ENCODE data around the gene COQ5. TPM values are rescaled to one million over a fixed set of nuclear protein-coding genes. Genes with fewer than 3 reads are reported as not detected.
A peak's percentile ranks its signal among the peaks of the same experiment; 100 is the strongest.

COQ5 gene
- total and polyA plus RNA-seq, 4 experiments from 2014 or later: 19.7 to 55.1 (median 28.4) TPM

DNA sequence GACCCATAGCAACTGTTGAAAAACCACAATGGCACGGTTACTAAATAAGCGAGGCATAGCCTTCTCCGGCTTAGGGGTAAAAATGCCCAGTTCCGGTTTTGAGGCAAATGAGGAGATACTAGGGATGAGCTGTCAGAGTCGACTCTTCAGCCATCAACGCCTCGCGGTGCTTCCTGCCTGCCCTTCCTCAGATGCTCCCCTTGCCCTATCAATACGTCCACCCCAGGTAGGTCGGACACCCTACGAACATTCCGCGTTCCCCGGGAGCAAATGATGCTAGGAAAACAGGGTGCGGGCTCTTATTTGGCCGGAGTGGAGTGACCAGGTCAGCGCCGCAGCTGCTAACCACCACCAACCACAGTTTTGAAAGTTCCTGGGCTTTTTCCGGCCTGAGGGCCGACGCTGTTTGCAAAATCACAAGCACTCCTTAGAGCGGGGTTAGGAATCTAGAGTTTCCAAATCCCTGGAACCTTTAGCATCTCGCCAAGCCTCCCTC, 60.6 kb downstream of the COQ5 start:
- peaks cover 10 to 62% (median 36%) of the 10 kb centered on the region in 4 donors for H3K4me1 Mint-ChIP-seq
- intact Hi-C loops (cut with micrococcal nuclease): loop anchor here (2.0 kb wide), 3 partner anchors 22 to 218 kb away; partner anchors contain the start of genes GATC, MLEC, RNF10 and TRIAP1
- H3K27me3 ChIP-seq (ENCODE audit: insufficient read depth, low read length): no peaks in the 10 kb centered on the region
- no peaks in the 10 kb centered on the region for H3K9me3 ChIP-seq (ENCODE audit: control insufficient read depth in 1 of 2, low read length in 2 of 2)
- peaks cover 24% of the 10 kb centered on the region for H3K36me3 ChIP-seq (ENCODE audit: insufficient read depth, low read length)
- H3K4me3 ChIP-seq (ENCODE audit: low read length in 2 of 2): peak overlapping the region; percentile 75 to 84
- peaks cover 25 to 45% of the 10 kb centered on the region in 2 donors for H3K36me3 Mint-ChIP-seq
- peaks cover 40% of the 10 kb centered on the region for H3K4me1 ChIP-seq (ENCODE audit: insufficient read depth, low read length)
- H3K27ac ChIP-seq (ENCODE audit: low read depth, low read length): peak overlapping the region; percentile 79
- peak overlapping the region; percentile 87 to 94 (median 89) for H3K4me3 Mint-ChIP-seq
- ChIA-PET CTCF (ENCODE audit: partially characterized antibody) (interaction anchor here (0.6 to 15.8 kb wide), 13 partner anchors 11 to 460 kb away, joined by 3 to 187 read pairs (median 5); partner anchors contain the start of genes COX6A1, DYNLL1, GATC and SIRT4), POLR2A (ENCODE audit: partially characterized antibody) (interaction anchor here (0.6 to 4.1 kb wide), 16 partner anchors 9 to 1203 kb away, joined by 3 to 42 read pairs (median 10); partner anchors contain the start of genes COQ5, COX6A1, DYNLL1 and POP5)
- peak overlapping the region; percentile 89 to 95 (median 92) for H3K27ac Mint-ChIP-seq
- H3K27me3 Mint-ChIP-seq: no peaks in the 10 kb centered on the region
- DNase-seq: peak in 2 of 5 donors; percentile 19 to 46
- H3K9me3 Mint-ChIP-seq: no peaks in the 10 kb centered on the region

DNA sequence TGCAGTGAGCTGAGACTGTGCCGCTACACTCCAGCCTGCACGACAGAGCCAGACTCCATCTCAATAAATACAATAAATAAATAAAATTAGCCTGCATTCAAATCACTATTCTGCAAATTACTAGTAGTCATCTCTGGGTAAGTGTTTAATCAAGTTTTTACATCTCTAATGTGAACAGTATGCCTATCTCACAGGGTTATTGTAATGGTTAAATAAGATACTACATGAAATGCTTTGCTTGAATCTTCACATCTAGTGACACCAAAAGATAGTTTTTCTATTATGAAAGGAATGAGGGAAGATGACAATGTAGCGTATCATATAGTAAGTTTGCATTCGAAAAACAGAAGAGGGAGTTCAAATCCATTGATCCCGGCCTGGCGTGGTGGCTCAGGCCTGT, 61.5 kb downstream of the COQ5 start:
- H3K4me3 Mint-ChIP-seq: peak overlapping the region; percentile 30 to 93 (median 88)
- CTCF ChIA-PET (ENCODE audit: partially characterized antibody): interaction anchor here (1.6 to 15.8 kb wide), 8 partner anchors 16 to 112 kb away, joined by 4 to 187 read pairs (median 9); partner anchors contain the start of genes COX6A1, DYNLL1, GATC and TRIAP1
- intact Hi-C loops (cut with micrococcal nuclease): no loop called here

DNA sequence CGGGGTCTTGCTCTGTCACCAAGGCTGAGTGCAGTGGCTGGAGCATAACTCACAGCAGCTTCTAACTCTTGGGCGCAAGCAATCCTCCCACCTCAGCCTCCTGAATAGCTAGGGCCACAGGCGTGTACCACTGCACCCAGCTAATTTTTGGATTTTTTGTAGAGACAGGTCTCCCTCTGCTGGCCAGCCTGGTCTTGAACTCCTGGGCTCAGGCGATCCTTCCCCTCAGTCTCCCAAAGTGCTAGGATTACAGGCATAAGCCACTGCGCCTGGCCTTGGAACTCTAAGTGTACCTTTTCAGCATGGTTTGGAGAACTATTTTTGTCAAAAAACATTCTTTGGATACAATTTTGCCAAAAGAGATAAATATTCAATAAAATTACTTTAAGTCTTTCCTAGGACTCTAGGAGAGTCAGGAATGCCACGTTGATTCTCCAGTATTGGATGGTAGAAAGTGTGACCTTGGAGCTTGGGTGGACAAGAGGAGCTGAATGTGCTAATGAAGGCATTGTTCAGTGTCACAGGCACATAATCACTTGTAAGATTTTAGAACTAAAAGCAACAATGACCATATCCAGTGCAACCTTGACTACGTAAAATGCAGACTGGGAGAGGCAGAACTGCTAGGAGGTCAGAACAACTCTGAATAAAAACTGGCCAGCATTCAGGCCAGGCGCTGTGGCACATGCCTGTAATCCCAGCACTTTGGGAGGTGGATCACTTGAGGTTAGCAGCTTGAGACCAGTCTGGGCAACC, 62.2 kb downstream of the COQ5 start:
- intact Hi-C loops (cut with micrococcal nuclease): loop anchor here (1.0 kb wide), 2 partner anchors 27 to 110 kb away; no protein-coding TSS in a partner anchor
- peak overlapping the region in 7 of 8 donors; percentile 17 to 64 (median 29) for H3K4me3 Mint-ChIP-seq
- H3K27me3 ChIP-seq (ENCODE audit: insufficient read depth, low read length): no peaks in the 10 kb centered on the region
- H3K9me3 ChIP-seq (ENCODE audit: control insufficient read depth in 1 of 2, low read length in 2 of 2): no peaks in the 10 kb centered on the region
- peaks cover 10 to 52% (median 35%) of the 10 kb centered on the region in 4 donors for H3K4me1 Mint-ChIP-seq
- H3K36me3 ChIP-seq (ENCODE audit: insufficient read depth, low read length): peaks cover 39% of the 10 kb centered on the region
- peaks cover 40% of the 10 kb centered on the region for H3K4me1 ChIP-seq (ENCODE audit: insufficient read depth, low read length)
- ChIA-PET CTCF (ENCODE audit: partially characterized antibody) (interaction anchor here (0.7 to 15.8 kb wide), 10 partner anchors 15 to 861 kb away, joined by 3 to 187 read pairs (median 4); partner anchors contain the start of genes COX6A1, GATC, PLA2G1B and POP5), POLR2A (ENCODE audit: partially characterized antibody) (interaction anchor here (0.6 to 2.1 kb wide), 4 partner anchors 10 to 22 kb away, joined by 3 to 6 read pairs (median 4); partner anchors contain the start of genes GATC and TRIAP1)
- DNase-seq: peak; percentile 44 to 55 (median 49)
- H3K27me3 Mint-ChIP-seq: no peaks in the 10 kb centered on the region
- peaks cover 38 to 60% of the 10 kb centered on the region in 2 donors for H3K36me3 Mint-ChIP-seq
- H3K9me3 Mint-ChIP-seq: no peaks in the 10 kb centered on the region
- H3K27ac ChIP-seq (ENCODE audit: low read depth, low read length): no peak overlapping the region
- H3K4me3 ChIP-seq (ENCODE audit: low read length in 2 of 2): no peak overlapping the region
- peak overlapping the region; percentile 13 to 89 (median 53) for H3K27ac Mint-ChIP-seq

More for the DNA sequence above, 61.5 kb downstream of the COQ5 start:
- Histone ChIP-seq H3K4me1 (ENCODE audit: insufficient read depth, low read length) (peaks cover 40% of the 10 kb centered on the region), H3K27ac (ENCODE audit: low read depth, low read length) (no peak overlapping the region), H3K4me3 (ENCODE audit: low read length in 2 of 2) (no peak overlapping the region), H3K27me3 (ENCODE audit: insufficient read depth, low read length) (no peaks in the 10 kb centered on the region), H3K36me3 (ENCODE audit: insufficient read depth, low read length) (peaks cover 32% of the 10 kb centered on the region), H3K9me3 (ENCODE audit: control insufficient read depth in 1 of 2, low read length in 2 of 2) (no peaks in the 10 kb centered on the region)
- no peaks in the 10 kb centered on the region for H3K27me3 Mint-ChIP-seq
- no peaks in the 10 kb centered on the region for H3K9me3 Mint-ChIP-seq
- H3K36me3 Mint-ChIP-seq: peaks cover 31 to 53% of the 10 kb centered on the region in 2 donors
- no peak for DNase-seq
- peak overlapping the region in 6 of 7 donors; percentile 4 to 93 (median 58) for H3K27ac Mint-ChIP-seq
- H3K4me1 Mint-ChIP-seq: peaks cover 10 to 56% (median 36%) of the 10 kb centered on the region in 4 donors
- POLR2A ChIA-PET (ENCODE audit: partially characterized antibody): interaction anchor here (0.7 to 4.1 kb wide), 7 partner anchors 15 to 1799 kb away, joined by 4 to 42 read pairs (median 13); partner anchors contain the start of genes COX6A1, DYNLL1, GATC and POP5

DNA sequence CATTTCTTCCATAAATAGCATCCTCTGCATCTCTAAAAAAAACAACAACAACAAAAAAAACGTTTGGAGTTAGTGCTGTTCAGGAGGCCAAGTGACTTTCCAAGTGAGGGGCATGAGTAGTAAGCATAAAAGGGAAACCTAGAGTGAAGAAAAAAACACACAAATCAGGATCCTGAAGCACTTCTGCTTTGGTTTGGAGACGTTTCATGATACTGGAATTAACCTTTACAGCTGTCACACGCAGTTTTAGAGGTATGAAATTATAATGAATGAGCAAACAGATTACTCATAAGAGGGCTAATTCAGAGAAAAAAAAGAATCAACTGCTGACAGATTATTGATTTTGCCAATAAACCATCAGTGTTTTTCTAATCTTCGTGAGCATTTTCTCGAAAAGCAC, 63.2 kb downstream of the COQ5 start:
- CTCF ChIA-PET (ENCODE audit: partially characterized antibody): interaction anchor here (0.7 to 15.8 kb wide), 10 partner anchors 14 to 862 kb away, joined by 3 to 187 read pairs (median 6); partner anchors contain the start of genes COX6A1, GATC, PLA2G1B and TRIAP1
- no peak for DNase-seq
- H3K36me3 ChIP-seq (ENCODE audit: insufficient read depth, low read length): peaks cover 39% of the 10 kb centered on the region
- Mint-ChIP-seq H3K4me1 (peaks cover 10 to 48% (median 33%) of the 10 kb centered on the region in 4 donors), H3K9me3 (no peaks in the 10 kb centered on the region), H3K4me3 (no peak overlapping the region), H3K36me3 (peaks cover 42 to 67% of the 10 kb centered on the region in 2 donors), H3K27ac (peak overlapping the region in 3 of 7 donors; percentile 17 to 89 (median 37)), H3K27me3 (no peaks in the 10 kb centered on the region)
- POLR2A ChIA-PET (ENCODE audit: partially characterized antibody): interaction anchor here (0.6 to 2.1 kb wide), 3 partner anchors 16 to 21 kb away, joined by 3 to 4 read pairs (median 4); partner anchors contain the start of genes GATC and TRIAP1
- peaks cover 39% of the 10 kb centered on the region for H3K4me1 ChIP-seq (ENCODE audit: insufficient read depth, low read length)
- intact Hi-C loops (cut with micrococcal nuclease): loop anchor here (1.0 kb wide), 2 partner anchors 26 to 109 kb away; no protein-coding TSS in a partner anchor
- H3K9me3 ChIP-seq (ENCODE audit: control insufficient read depth in 1 of 2, low read length in 2 of 2): no peaks in the 10 kb centered on the region
- H3K27me3 ChIP-seq (ENCODE audit: insufficient read depth, low read length): no peaks in the 10 kb centered on the region
- H3K4me3 ChIP-seq (ENCODE audit: low read length in 2 of 2): no peak overlapping the region
- no peak overlapping the region for H3K27ac ChIP-seq (ENCODE audit: low read depth, low read length)

DNA sequence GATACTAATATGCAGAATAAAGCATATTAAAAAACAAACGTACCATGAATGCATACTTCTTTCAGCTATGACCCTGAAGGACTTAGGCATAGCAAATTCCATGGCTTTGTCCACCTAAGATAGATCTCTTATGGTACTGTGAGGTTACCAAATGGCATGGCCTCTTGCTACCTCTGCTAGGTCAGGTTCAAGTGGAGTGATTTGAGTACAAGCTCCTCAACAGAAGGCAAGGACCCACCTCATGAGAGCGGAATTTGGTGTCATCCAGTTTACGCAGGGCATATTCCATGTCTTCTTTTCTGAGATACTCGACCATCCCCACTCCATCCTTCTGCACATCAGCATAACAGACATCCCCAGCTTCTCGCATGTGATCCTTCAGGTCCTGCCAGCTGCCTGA, 65.2 kb downstream of the COQ5 start:
- ChIA-PET CTCF (ENCODE audit: partially characterized antibody) (interaction anchor here (1.0 to 15.8 kb wide), 7 partner anchors 12 to 186 kb away, joined by 4 to 187 read pairs (median 5); partner anchors contain the start of genes DYNLL1, GATC and TRIAP1), POLR2A (ENCODE audit: partially characterized antibody) (interaction anchor here (2.0 to 2.2 kb wide), 2 partner anchors 33 to 172 kb away, joined by 4 to 8 read pairs; partner anchors contain the start of genes DYNLL1 and RNU4-2)
- Mint-ChIP-seq H3K27ac (peak overlapping the region in 3 of 7 donors; percentile 1 to 71 (median 27)), H3K4me3 (no peak overlapping the region), H3K9me3 (no peaks in the 10 kb centered on the region), H3K4me1 (peaks cover 7 to 38% (median 27%) of the 10 kb centered on the region in 4 donors), H3K36me3 (peaks cover 51 to 83% of the 10 kb centered on the region in 2 donors), H3K27me3 (no peaks in the 10 kb centered on the region)
- peaks cover 29% of the 10 kb centered on the region for H3K4me1 ChIP-seq (ENCODE audit: insufficient read depth, low read length)
- no peak overlapping the region for H3K4me3 ChIP-seq (ENCODE audit: low read length in 2 of 2)
- H3K27me3 ChIP-seq (ENCODE audit: insufficient read depth, low read length): no peaks in the 10 kb centered on the region
- no peak overlapping the region for H3K27ac ChIP-seq (ENCODE audit: low read depth, low read length)
- H3K36me3 ChIP-seq (ENCODE audit: insufficient read depth, low read length): peaks cover 48% of the 10 kb centered on the region
- no peak for DNase-seq
- no peaks in the 10 kb centered on the region for H3K9me3 ChIP-seq (ENCODE audit: control insufficient read depth in 1 of 2, low read length in 2 of 2)
- intact Hi-C loops (cut with micrococcal nuclease): no loop called here

DNA sequence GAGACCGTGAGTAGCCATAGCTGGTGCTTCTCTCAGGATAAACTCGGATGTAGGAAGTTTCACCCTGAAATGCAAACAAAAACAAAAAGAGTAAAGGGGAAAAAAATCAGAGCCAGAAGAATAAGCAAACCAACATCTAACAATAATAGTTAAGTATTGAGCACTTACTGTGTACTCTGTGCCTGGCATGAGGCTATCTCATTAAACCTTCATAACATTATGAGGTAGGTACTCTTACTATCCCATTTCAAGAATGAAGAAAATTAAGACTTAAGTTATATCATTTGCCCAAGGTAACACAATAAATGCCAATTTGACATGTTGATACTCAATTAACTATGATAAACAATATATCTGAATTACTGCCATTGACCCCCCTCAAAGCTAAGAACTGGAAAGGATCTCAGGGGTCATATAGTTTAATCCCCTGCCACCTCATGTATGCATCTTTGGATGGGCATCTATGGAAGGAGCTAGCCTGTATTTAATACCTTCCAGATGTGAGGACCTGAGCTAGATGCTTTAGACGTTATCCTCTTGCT, 66.8 kb downstream of the COQ5 start:
- H3K9me3 Mint-ChIP-seq: no peaks in the 10 kb centered on the region
- no peak for DNase-seq
- H3K36me3 Mint-ChIP-seq: peaks cover 57 to 83% of the 10 kb centered on the region in 2 donors
- H3K27ac Mint-ChIP-seq: peak overlapping the region in 2 of 7 donors; percentile 24 to 27
- Histone ChIP-seq H3K27me3 (ENCODE audit: insufficient read depth, low read length) (no peaks in the 10 kb centered on the region), H3K36me3 (ENCODE audit: insufficient read depth, low read length) (peaks cover 56% of the 10 kb centered on the region), H3K27ac (ENCODE audit: low read depth, low read length) (no peak overlapping the region), H3K4me1 (ENCODE audit: insufficient read depth, low read length) (peaks cover 15% of the 10 kb centered on the region), H3K9me3 (ENCODE audit: control insufficient read depth in 1 of 2, low read length in 2 of 2) (no peaks in the 10 kb centered on the region), H3K4me3 (ENCODE audit: low read length in 2 of 2) (no peak overlapping the region)
- intact Hi-C loops (cut with micrococcal nuclease): no loop called here
- POLR2A ChIA-PET (ENCODE audit: partially characterized antibody): interaction anchor here (2.0 to 2.2 kb wide), 2 partner anchors 34 to 170 kb away, joined by 4 to 8 read pairs; partner anchors contain the start of genes DYNLL1 and RNU4-2
- no peak overlapping the region for H3K4me3 Mint-ChIP-seq
- CTCF ChIA-PET (ENCODE audit: partially characterized antibody): interaction anchor here (15.8 kb wide), 1 partner anchor 11 kb away, joined by 187 read pairs; the partner anchor contains the start of genes GATC and TRIAP1
- peaks cover 5 to 24% (median 16%) of the 10 kb centered on the region in 4 donors for H3K4me1 Mint-ChIP-seq
- no peaks in the 10 kb centered on the region for H3K27me3 Mint-ChIP-seq
